ENCODE measurements around the gene SBF2.

The SBF2 gene

DNA sequence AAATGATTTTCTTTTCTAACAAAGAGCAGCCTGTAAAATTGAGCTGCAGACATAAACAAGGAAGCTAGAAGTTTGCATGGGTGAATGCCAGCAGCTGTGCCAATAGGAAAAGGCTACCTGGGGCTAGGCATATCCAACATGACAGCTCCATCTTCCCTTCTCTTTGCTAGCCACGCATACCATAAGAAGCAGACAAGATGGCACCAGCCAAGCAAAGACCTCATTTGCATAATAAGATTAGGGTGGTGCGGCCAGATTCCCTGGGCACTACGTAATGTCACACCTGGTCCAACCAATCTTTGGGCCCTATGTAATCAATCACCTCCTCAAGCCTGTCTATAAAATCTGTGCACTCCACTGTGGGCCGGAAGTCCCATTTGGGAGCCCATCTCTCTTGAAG is 521.8 kb downstream of the SBF2 start:
- Histone ChIP-seq H3K9me3 (ENCODE audit: severe bottlenecking) (no peaks in the 10 kb centered on the region), H3K36me3 (ENCODE audit: low read depth) (no peaks in the 10 kb centered on the region), H3K27me3 (ENCODE audit: insufficient read depth, poor library complexity, severe bottlenecking) (no peaks in the 10 kb centered on the region), H3K4me3 (ENCODE audit: severe bottlenecking) (no peak overlapping the region), H3K4me1 (ENCODE audit: insufficient read depth, poor library complexity, severe bottlenecking) (peaks cover 11% of the 10 kb centered on the region), H3K27ac (ENCODE audit: poor library complexity, severe bottlenecking) (no peak overlapping the region)
- ATAC-seq (ENCODE audit: low read depth) (no peak), DNase-seq (ENCODE audit: low spot score) (no peak)
- TF ChIP-seq, protein P1, sequence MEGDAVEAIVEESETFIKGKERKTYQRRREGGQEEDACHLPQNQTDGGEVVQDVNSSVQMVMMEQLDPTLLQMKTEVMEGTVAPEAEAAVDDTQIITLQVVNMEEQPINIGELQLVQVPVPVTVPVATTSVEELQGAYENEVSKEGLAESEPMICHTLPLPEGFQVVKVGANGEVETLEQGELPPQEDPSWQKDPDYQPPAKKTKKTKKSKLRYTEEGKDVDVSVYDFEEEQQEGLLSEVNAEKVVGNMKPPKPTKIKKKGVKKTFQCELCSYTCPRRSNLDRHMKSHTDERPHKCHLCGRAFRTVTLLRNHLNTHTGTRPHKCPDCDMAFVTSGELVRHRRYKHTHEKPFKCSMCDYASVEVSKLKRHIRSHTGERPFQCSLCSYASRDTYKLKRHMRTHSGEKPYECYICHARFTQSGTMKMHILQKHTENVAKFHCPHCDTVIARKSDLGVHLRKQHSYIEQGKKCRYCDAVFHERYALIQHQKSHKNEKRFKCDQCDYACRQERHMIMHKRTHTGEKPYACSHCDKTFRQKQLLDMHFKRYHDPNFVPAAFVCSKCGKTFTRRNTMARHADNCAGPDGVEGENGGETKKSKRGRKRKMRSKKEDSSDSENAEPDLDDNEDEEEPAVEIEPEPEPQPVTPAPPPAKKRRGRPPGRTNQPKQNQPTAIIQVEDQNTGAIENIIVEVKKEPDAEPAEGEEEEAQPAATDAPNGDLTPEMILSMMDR (IDR thresholded peaks at IDR 0.05; ENCODE audit: poor library complexity, severe bottlenecking), result no peak

GRCh38 chr11:9771071-9771511 is 522.9 kb downstream of the SBF2 start:
- TF ChIP-seq, protein P1 (IDR thresholded peaks at IDR 0.05; ENCODE audit: poor library complexity, severe bottlenecking), result no peak
- Histone ChIP-seq H3K4me3 (ENCODE audit: severe bottlenecking) (no peak overlapping the region), H3K9me3 (ENCODE audit: severe bottlenecking) (no peaks in the 10 kb centered on the region), H3K27me3 (ENCODE audit: insufficient read depth, poor library complexity, severe bottlenecking) (no peaks in the 10 kb centered on the region), H3K27ac (ENCODE audit: poor library complexity, severe bottlenecking) (no peak overlapping the region), H3K36me3 (ENCODE audit: low read depth) (no peaks in the 10 kb centered on the region), H3K4me1 (ENCODE audit: insufficient read depth, poor library complexity, severe bottlenecking) (peaks cover 11% of the 10 kb centered on the region)
- no peak for ATAC-seq (ENCODE audit: low read depth)
- no peak for DNase-seq (ENCODE audit: low spot score)

DNA sequence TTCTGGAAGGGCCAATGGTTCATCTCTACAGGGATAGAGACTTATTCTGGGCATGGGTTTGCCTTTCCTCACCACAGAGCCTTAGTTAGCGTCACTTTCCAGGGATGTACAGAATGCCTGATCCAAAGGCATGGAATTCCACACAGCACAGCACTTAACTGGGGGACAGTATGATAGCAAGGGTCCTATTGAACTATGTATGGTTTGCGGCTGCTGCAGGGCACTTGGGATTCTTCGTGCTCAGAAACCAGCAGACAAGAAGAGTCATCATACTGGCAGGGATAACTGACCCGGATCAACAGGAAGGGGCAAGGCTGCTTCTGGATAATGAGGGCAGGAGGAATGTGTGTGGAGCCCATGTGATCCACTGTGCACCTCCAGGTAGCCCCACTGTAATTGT is 524.4 kb downstream of the SBF2 start:
- TF ChIP-seq, protein P1 (IDR thresholded peaks at IDR 0.05; ENCODE audit: poor library complexity, severe bottlenecking), result no peak
- no peak for ATAC-seq (ENCODE audit: low read depth)
- Histone ChIP-seq H3K27ac (ENCODE audit: poor library complexity, severe bottlenecking) (no peak overlapping the region), H3K36me3 (ENCODE audit: low read depth) (no peaks in the 10 kb centered on the region), H3K9me3 (ENCODE audit: severe bottlenecking) (no peaks in the 10 kb centered on the region), H3K27me3 (ENCODE audit: insufficient read depth, poor library complexity, severe bottlenecking) (no peaks in the 10 kb centered on the region), H3K4me3 (ENCODE audit: severe bottlenecking) (no peak overlapping the region), H3K4me1 (ENCODE audit: insufficient read depth, poor library complexity, severe bottlenecking) (peaks cover 2% of the 10 kb centered on the region)
- no peak for DNase-seq (ENCODE audit: low spot score)

- Histone ChIP-seq H3K4me3 (ENCODE audit: severe bottlenecking) (no peak overlapping the region), H3K9me3 (ENCODE audit: severe bottlenecking) (no peaks in the 10 kb centered on the region), H3K36me3 (ENCODE audit: low read depth) (no peaks in the 10 kb centered on the region), H3K27ac (ENCODE audit: poor library complexity, severe bottlenecking) (no peak overlapping the region), H3K4me1 (ENCODE audit: insufficient read depth, poor library complexity, severe bottlenecking) (no peaks in the 10 kb centered on the region), H3K27me3 (ENCODE audit: insufficient read depth, poor library complexity, severe bottlenecking) (no peaks in the 10 kb centered on the region)
- ATAC-seq (ENCODE audit: low read depth) (no peak; the same call in 2 of the 3 replicates), DNase-seq (ENCODE audit: low spot score) (no peak)
- TF ChIP-seq, protein P1 (IDR thresholded peaks at IDR 0.05; ENCODE audit: poor library complexity, severe bottlenecking), result no peak
Measured at GRCh38 chr11:9765320-9766101, 528.5 kb downstream of the SBF2 start.

DNA sequence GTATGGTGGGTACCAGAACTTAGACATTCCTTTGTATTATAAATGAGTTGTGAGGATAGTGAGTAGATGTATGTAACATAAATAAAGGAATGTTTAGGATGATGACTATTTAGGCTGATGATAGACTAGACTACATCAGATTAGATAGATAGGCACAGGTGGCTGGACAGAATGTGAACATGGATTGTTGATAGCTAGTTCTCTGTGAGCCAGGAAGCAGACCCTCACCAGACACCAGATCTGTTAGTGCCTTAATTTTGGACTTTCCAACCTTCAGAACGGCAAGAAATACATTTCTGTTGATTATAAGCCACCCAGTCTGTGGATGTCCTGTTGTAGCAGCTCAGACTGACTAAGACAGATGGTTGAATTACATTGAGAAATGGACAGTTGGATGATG is 530.7 kb downstream of the SBF2 start:
- Histone ChIP-seq H3K36me3 (ENCODE audit: low read depth) (no peaks in the 10 kb centered on the region), H3K27ac (ENCODE audit: poor library complexity, severe bottlenecking) (no peak overlapping the region)
- no peak for DNase-seq (ENCODE audit: low spot score)

More for the DNA sequence above, 530.7 kb downstream of the SBF2 start:
- TF ChIP-seq, protein P1 (IDR thresholded peaks at IDR 0.05; ENCODE audit: poor library complexity, severe bottlenecking), result no peak
- Histone ChIP-seq H3K9me3 (ENCODE audit: severe bottlenecking) (no peaks in the 10 kb centered on the region), H3K4me3 (ENCODE audit: severe bottlenecking) (no peak overlapping the region), H3K27me3 (ENCODE audit: insufficient read depth, poor library complexity, severe bottlenecking) (no peaks in the 10 kb centered on the region), H3K4me1 (ENCODE audit: insufficient read depth, poor library complexity, severe bottlenecking) (peaks cover 14% of the 10 kb centered on the region)
- ATAC-seq (ENCODE audit: low read depth), result no peak
